ENCODE measurements around the gene PFDN2.
A peak's percentile ranks its signal among the peaks of the same experiment; 100 is the strongest.
"Not testable (repeated sequence)": the region's sequence is repeated elsewhere in the genome, so short reads cannot be mapped to it uniquely, and the experiment has no call there.

Gene PFDN2

GRCh38 chr1:161137881-161138280 lies 20.0 kb upstream of the PFDN2 start:
- DNase-seq: no peak

DNA sequence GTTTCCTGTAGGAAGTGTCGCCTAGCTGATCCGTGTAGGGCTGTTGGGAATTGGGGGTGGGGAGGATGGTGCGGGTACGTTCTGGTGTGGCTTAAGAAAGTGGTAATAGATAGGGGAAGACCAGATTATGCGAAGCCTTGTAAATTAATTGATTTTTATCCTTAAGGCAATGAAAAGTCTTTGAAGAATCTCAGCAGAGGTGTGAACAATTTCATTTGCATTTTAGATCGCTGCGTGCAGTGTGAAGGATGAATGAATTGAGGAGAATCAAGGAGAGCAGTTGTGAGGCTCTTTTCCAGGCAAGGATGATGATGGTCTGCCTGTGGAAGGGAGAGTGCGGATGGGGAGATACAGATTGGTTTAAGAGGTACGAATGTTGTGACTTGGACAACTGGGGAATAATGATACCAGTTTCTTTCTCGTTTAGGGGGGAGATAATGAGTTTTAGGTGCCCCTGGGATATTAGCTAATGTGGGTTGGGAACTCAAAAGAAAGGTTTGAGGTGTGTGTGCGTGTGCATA lies 15.4 kb upstream of the PFDN2 start:
- no peak for DNase-seq

GRCh38 chr1:161132410-161133219 lies 14.8 kb upstream of the PFDN2 start, which contains the start of gene DEDD:
TSS of gene DEDD (minus strand) at chr1:161132667. CDS start at chr1:161124462, 8,205 bp downstream.
- DNase-seq: peak; percentile 95

DNA sequence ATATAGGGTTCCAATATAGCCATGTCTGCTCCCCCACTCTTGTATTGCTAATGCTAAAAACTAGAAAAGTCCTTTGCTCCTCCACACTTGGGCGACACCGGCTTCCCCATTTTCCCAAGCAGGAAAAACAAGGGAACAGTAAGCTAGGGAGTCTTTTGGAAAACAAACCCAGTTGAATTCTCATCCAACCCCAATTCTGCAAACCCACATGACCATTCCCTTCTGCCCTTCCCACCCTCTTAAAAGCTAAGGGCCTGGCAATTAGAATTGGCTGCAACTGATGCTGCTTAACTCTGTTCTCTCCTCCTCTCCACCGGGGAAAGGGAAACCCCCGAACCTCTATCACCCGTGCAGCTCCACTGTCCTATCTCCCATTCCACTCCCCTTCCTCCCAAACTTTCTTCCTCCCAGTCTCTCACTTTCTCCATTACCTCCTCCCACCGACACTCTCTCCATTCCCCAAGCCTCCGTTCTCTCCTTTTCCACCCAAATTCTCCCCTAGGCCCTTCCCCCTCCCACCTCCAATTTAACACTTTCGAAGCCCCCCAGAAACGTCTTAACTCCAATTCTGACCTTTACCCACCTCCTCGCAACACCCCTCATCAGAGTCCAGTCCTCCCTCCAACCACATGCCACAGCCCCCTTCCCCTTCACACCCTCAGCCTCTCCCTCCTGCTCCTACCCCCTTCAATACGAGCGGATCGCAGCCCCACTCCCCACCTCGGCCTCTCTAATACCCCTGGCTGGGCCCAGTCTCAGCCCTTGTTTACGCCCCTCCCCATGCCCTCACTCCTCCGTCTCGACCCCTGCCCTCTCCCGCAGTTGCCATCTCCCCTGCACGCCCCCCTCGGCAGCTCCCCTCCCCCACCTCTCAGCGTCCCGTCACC lies 13.9 kb upstream of the PFDN2 start:
- no peak for DNase-seq

GRCh38 chr1:161130266-161130665 lies 12.4 kb upstream of the PFDN2 start:
- no peak for DNase-seq

DNA sequence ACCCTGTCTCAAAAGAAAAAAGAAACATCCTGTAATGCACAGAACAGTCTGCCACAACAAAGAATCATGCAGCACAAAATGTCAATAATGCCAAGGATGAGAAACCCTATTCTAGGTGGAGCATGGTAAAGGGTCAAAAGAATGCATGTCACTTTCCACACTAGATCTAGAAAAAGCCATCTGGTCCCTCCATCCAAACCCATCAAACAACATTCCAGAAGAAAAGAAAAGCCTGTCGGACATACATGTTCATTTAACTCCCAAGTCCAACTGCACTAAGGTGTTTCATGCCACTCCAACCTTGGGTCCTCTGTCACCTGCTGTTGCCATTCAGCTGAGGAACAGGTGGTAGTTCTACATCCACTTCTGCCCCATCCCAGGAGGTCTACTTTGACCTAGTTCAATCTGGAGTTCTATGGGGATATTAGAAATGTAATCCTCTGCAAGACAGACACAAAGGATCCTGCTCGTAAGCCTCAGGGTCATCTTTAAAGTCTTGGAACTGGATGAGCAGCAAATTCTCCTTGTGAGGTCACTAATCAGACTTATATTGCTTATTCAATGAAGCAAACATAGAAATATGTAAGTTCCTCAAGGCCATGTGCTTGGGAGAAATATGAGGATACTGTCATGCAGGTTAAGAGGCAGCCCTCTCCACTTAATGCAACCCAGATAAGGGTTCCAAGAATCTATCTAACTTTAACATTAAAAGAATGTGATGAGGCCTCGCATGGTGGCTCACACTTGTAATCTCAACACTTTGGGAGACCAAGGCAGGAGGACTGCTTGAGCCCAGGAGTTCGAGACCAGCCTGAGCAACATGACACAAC lies 11.0 kb upstream of the PFDN2 start:
- no peak for DNase-seq

DNA sequence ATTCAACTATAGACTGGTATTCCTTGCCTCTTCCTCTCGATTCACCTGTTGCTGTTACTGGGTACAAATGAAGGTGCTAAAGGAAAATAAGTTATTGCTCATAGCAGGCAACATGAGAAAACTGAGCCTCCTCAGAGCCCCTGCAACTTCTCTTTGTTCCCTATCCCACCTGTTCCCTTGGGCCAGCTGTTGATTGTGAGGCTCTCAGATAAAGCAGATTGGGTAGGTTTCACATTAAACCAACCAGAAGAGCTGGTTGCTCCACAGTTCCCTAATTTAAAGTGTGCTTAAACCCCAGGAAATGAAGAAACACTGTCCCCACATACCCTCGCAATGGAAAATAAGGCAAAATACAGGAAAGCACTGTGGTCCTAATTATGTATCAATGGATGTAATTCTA lies 9.8 kb upstream of the PFDN2 start:
- DNase-seq: no peak

GRCh38 chr1:161122967-161123366 lies 5.1 kb upstream of the PFDN2 start:
- no peak for DNase-seq

GRCh38 chr1:161121834-161122233 lies 4.0 kb upstream of the PFDN2 start:
- DNase-seq: peak; percentile 68

GRCh38 chr1:161121042-161121650 lies 3.3 kb upstream of the PFDN2 start:
- no peak for DNase-seq

DNA sequence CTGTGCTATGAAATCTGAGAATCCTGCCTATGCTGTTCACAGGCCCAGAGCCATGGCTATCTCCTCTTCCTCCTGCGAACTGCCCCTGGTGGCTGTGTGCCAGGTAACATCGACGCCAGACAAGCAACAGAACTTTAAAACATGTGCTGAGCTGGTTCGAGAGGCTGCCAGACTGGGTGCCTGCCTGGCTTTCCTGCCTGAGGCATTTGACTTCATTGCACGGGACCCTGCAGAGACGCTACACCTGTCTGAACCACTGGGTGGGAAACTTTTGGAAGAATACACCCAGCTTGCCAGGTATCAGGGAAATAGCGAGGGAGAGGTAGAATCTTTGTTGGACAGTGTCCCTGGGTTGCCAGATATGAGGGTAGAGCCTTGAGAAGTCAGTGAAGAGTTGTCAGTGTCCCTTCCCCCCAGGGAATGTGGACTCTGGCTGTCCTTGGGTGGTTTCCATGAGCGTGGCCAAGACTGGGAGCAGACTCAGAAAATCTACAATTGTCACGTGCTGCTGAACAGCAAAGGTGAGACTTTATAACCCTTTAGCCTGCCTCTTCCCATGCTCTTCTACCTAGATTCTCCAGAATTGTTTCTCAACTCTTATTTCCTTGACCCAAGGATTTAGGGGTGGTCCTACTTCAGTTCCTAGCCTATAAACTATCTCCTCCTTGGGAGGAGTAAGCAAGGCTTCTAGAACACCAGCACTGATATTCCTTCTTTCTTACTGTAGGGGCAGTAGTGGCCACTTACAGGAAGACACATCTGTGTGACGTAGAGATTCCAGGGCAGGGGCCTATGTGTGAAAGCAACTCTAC lies 1.5 kb upstream of the PFDN2 start:
- DNase-seq: peak; percentile 63

- DNase-seq: not testable (repeated sequence)
Observed at GRCh38 chr1:161115961-161116360, 1.9 kb downstream of the PFDN2 start.

DNA sequence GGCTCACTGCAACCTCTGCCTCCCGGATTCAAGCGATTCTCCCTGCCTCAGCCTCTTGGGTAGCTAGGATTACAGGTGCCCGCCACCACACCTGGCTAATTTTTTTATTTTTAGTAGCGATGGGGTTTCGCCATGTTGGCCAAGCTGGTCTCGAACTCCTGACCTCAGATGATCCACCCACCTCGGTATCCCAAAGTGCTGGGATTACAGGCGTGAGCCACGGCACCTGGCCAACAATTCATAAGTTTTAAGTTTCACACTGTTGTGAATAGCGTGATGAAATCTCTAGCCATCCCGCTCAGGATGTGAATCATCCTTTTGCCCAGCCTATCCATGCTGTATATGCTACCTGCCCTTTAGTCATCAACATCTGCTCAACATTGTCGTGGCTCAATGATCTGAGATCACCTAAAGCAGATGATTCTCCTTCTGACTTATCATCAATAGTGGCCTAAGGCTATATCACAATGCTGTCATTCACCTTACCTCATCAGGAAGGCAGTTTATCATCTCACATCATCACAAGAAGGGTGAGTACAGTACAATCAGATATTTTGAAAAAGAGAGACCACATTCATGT lies 2.6 kb downstream of the PFDN2 start:
- DNase-seq: peak; percentile 47

DNA sequence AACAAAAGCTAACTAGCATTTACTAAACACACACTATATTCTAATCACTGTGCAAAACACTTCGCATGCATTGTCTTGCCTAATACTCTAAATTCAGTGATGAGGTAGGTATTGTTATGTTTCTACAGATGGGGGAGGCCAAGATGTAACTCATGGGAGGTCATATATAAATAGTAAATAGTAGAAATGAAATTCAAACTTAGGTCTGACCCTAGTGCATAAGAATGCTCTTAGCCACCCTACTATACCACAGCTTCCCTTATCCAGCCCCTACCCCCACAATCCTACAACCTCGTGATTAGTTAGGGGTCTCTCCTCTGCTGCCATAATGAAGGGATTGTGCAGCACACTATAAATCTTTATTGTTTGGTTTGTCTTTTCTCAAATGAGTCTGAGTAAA lies 3.3 kb downstream of the PFDN2 start:
- DNase-seq: no peak

- DNase-seq: no peak
Observed at GRCh38 chr1:161113915-161114314, 3.9 kb downstream of the PFDN2 start.

DNA sequence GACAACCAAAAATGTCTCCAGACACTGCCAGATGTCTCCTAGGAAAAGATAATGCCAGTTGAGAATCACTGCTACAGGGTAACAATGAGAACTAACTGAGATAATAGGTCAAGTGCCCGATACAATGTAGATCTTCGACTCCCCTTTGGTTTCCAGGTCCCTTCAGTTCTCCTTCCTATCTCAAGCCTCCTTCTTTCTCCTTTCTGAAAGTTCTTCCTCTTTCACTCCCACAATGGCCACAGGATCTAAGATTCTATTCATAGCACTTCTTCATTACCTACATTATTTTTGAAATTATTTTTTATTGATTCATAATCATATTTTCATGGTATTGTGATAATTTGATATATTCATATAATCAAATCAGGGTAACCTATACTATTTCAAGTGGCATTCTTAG lies 6.3 kb downstream of the PFDN2 start:
- peak; percentile 49 for DNase-seq

DNA sequence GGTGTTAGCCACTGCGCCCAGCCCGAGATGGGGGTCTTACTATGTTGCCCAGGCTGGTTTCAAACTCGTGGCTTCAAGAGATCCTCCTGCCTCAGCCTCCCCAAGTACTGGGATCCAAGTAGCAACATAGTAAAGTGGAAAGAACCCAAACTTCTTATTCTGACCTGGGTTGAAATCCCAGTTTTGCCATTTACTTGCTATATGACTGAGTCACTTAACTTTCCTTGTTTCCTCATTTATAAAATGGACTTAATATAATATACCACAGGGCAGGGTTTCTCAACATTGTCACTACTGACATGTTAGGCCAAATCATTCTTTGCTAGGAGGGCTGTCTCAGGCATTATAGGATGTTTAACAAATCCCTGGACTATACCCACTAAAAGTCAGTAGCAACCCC lies 6.7 kb downstream of the PFDN2 start:
- DNase-seq: peak; percentile 61

DNA sequence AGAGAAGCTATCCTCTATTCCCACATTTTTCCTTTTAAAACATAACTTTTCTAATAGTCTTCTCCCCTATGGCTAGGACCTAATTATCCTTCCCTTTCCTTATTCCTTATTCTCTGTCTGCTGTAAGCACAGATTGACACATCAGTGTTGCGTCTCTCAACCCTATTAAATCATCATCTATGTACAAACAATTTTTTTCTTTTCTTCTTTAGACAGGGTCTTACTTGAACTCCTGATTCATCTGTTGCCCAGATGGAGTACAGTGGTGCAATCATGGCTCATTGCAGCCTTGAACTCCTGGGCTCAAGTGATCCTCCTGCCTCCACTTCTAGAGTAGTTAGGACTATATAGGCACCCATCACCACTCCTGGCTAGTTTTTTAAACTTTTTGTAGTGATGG lies 11.4 kb downstream of the PFDN2 start:
- DNase-seq: peak; percentile 41

GRCh38 chr1:161100556-161100955 lies 17.3 kb downstream of the PFDN2 start:
- DNase-seq: no peak

GRCh38 chr1:161099090-161099802 lies 18.6 kb downstream of the PFDN2 start:
- no peak for DNase-seq

All from suppressor macrophage treated with lipopolysaccharide for 4 hours (primary cell).